GM11168 (cell line): Measurements from ENCODE around the gene FBL.
"Not testable (repeated sequence)": the region's sequence is repeated elsewhere in the genome, so short reads cannot be mapped to it uniquely, and the experiment has no call there.

ENCODE experiments used
- in situ Hi-C: fragments of 300-500 bp; cut with MboI; formaldehyde crosslinking; loops from one replicate; pipeline ENCODE4 v1.12.0; 2022; ENCODE audit warnings: low sequenced_read_pairs; ENCODE audit not compliant: unreplicated experiment

Gene FBL

DNA sequence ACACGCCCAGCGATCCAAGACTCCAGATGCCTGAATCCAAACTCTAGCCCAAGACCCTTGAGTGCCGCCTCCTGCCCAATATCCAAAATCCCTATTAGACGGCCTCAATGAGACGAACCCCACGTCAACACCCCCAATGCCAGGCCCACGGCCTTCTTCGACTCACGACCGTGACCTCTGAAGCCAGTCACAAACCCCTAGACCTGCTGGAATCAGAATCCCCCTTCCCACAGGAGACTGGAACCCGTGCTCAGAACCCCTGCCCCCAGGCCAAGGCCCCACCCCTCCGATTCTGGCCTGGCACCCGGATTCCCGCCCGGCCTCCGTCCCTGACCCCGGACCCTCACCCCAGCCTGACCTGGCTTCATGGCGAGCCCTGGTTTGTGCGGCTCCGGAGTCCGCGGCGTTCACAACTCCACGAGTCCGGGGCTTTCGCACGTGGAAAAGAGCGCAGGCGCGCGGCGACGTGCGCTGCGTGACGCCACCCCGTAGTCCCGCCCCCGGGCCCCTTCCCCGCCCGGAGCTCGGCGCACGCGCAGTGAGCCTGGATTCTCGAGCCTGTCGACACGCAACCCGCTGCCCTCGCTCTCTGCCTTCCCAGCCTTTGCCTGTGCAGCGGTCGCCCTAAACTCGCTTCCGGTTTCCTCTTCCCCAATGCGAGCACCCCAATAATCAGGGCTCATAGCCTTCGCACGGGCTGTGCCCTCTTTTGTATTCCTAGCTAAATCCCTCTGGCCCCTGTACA lies at the start of gene FBL:
TSS of gene FBL (minus strand) at position 447 of the 745 bp plus-strand sequence. CDS start at position 368, 79 bp downstream.
- in situ Hi-C loops = loop anchor here (10.0 kb wide), 1 partner anchor 51 kb away; no protein-coding TSS in a partner anchor

DNA sequence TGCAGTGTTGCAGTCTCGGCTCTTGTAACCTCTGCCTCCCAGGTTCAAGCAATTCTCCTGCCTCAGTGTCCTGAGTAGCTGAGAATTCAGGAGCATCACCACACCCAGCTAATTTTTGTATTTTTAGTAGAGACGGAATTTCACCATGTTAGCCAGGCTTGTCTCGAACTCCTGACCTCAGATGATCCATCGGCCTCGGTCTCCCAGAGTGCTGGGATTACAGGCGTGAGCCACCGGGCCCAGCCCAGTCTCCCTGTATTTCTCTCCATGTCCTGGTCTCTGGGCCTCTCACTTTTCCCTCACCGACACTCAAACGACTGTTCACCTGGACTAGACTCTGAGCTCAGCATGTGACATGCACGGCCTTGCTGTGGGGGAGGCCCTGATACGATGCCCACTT lies 48.9 kb upstream of the FBL start:
- in situ Hi-C loops = not testable (repeated sequence)

DNA sequence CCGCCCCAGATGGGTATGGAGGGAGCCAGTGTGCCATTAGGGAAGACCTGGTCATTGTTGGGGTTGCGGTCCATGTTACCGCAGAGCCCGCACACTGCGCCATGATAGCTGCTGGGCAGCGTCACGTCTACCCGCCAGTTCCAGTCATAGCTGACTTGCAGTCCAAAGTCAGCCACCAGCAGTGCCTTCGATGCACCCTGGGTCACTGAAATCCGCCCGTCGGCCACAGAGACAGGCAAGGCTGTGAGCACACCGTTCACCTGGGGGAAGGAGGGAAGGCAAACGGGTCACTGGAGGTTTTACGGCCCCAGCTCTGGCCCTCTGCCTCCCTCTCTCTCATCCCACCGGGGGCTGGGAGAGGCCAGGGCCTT lies 48.0 kb upstream of the FBL start:
- in situ Hi-C loops = not testable (repeated sequence)

DNA sequence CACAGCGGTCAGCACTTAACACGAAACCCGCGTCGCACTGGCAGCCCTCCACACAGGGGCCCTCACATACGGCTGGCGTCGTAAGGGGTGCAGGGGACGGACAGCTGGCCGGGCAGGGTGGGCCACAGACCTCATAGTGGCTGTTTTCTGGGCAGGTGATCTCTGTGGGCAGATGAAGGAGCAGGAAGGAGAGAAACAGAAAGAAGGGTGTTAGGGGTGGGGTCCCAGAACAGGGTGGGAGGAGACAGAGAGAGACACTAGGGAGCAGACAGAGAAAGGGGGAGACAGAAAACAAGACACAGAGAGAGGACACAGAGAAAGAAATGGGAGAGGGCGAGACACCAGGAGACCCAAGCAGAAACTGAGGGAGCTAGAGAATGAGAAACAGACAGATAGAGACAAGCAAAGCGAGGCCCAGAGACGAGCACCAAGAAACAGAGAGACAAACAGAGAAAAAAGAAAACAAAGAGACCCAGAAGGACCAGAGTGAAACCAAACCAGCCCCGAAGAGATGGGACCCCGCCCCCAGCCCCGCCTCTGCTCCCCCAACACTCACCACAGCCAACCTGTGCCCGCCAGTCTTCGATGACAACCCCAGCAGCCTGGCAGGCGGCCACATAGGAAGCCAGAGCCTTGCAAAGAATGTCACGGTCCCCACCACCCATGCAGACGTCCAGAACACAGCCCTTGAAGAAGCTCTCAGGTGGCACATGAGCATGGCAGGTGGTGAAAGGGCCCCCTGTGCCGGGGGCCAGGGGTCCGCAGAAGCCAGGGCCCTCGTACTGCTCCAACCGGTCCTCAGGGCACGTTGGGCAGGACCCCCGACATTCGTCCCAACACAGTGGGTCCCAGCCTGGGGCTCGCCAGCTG lies 47.4 kb upstream of the FBL start:
- in situ Hi-C loops = not testable (repeated sequence)

DNA sequence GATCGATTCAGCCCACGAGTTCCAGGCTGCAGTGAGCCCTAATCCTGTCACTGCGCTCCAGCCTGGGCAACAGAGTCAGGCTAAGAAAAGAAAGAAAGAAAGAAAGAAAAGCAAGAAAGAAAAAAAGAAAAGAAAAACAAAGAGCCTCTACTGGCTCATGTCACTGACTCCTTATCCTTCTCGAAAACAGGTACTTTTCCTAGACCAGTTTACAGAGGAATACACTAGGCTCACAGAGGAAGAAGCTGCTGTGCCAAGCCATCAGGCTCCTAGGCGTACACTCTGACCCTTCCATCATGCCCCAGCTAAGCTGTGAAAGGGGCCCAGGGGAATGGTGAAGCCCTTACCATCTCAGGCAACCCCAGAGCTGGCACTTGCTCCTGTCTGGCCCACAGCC lies 46.3 kb upstream of the FBL start:
- in situ Hi-C loops = not testable (repeated sequence)

DNA sequence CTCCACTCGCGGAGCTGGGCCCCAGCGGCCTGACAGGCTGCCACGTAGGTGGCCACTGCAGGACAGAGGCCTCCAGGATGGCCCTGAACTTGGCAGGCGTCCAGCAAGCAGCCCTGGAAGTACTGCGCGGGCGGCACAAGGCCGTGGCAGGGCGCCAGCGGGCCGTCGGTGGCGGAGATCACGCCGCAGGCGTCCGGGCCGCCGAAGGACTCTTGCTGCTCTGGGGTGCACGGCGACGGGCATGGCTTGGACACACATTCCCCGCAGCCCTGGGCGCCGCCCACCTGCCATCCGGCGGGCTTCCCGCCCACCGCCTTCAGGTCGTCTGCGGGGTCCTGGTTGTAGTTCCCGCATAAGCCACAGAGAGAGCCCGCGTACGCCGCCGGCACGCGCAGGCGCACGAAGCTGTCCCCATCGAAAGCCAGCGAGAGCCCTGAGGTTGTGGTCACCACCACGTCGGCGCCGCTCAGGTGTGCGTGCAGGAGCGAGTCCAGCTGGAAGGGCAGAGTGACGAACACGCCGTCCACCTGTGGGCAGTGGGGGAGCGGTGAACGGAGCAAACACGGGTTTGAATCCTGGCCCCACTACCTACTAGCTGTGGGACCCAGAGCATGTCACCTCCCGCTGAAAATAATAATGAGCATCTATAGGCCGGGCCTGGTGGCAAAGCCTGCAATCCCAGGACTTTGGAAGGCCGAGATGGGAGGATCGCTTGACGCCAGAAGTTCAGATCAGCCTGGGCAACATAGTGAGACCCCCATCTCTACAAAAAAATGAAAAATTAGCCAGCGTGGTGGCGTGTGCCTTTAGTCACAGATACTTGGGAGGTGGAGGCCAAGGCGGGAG lies 45.7 kb upstream of the FBL start:
- in situ Hi-C loops = not testable (repeated sequence)

DNA sequence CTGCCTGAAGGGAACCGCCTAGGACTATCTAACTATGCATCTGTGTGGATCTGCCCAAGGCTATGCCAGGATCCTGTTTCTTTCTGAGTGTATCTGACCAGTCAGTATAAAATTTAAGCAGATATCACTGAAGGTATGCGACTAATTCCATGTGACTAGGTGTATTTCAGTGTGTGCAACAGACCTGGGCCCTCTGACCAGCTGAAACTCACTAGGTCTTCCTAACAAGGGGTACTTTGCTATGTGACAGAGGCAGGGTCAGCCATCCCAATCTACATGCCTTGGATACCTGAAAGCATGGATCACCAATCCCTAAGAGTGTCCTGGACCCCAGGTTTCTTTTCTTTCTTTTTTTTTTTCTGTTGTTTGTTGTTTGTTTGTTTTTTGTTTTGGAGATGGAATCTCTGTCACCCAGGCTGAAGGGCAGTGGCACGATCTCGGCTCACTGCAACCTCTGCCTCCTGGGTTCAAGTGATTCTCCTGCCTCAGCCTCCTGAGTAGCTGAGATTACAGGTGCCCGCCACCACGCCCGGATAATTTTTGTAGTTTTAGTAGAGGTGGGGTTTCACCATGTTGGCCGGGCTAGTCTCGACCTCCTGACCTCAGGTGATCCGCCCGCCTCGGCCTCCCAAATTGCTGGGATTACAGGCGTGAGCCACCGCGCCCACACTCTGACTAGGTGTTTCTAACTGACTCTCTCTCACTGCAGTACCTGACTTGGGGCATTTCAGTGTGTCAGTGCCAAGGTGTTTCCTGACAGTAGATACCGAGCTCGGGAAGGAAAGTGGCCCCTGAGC lies 44.8 kb upstream of the FBL start:
- in situ Hi-C loops = no loop called here

DNA sequence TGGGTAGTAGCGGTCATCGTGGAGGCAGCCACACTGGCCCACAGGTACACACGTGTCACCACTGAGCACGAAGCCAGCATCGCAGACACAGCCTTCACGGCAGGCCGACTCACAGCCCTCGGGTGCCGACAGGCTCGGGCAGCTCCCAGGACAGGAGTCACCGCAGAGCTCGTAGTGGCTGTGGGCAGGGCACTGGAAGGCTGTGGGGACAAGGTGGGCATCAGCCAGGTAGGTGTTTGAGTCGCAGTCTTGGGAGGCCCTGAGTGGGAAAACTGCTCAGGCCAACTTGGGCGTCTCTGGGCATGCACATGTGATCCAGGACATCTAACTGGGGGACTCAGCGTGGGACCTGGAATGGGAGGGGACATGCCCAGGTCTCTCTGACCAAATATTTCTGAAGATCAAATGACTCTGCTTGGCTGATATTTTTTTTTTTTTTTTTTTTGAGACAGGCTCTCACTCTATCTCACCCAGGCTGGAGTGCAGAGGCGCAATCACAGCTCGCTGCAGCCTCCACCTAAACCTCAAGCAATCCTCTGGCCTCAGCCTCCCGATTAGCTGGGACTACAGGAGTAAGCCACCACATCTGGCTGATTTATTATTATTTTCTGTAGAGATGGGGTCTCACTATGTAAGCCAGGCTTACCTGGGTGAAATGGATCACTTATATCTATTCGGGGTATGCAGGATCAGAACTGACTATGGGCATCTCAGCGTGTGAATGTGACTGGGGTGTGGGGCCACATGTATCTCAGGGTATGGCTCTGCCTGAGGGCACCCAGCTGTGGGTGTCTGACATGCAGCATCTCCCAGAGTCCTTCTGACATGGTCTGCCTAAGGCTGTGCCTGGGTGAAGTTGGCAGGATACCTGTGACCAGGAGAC lies 43.9 kb upstream of the FBL start:
- in situ Hi-C loops = not testable (repeated sequence)

DNA sequence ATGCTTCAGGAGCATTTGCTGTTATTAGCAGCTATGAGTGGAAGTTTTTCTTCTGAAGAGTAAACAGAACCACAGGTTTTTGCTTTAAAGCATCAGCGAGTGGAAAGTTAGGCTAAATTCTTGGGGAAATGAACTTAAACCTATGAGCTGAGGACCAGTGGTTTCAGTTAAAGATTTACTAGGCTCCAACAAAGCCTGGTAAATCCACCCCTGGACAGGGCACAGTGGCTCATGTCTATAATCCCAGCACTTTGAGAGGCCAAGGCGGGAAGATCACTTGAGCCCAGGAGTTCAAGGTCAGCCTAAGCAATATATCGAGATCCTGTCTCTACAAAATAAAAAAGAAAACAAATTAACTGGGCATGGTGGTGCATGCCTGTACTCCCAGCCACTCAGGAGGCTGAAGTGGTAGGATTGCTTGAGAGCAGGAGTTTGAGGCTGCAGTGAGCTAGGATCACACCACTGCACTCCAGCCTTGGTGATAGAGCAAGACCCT lies 41.3 kb upstream of the FBL start:
- in situ Hi-C loops = not testable (repeated sequence)

DNA sequence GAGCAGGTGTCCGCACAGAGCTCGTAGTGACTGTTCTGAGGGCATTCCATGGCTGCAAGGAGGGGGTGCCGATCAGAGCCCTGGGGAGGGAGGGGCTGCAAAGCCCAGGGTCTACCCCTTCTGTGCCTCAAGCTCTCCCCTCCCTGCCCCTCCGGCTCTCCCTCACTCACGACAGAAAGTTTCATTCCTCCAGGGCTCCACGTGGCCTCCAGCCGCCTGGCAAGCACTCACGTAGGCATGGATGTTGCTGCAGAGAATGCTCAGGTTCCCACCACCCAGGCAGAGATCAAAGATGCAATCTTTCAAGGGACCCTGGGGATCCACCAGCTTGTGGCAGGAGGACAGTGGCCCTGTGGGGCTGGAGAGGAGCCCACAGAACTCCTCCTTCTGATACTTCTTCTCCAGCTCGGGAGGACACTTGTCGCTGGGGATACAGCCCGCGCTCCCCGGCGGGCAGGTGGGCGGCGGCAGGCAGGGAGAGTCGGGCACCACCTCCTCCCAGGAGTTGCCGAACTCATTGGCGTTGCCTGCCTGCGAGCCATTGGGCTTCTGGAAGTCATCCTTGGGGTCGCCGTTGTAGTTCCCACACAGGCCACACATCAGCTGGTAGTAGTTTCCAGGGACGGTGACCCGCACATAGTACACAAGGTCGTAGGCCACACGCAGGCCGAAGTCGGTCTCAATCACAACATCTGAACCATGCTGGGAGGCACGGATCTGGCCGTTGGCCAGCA lies 39.8 kb upstream of the FBL start:
- in situ Hi-C loops = not testable (repeated sequence)

DNA sequence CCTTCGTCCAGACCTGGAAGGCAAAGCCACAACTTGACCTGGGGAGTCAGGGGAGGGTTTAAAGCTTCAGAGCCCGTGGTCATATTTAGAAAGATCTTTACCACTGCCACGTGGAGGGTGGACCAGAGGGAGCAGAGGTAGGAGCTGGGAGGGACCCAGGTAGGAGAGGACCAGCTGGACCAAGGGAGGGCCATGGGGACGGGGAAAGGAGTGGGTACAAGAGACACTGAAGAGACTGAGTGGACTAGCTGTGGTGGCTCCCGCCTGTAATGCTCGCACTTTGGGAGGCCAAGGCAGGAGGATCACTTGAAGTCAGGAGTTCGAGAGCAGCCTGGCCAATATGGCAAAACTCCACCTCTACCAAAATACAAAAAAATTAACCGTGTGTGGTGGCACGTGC lies 38.5 kb upstream of the FBL start:
- in situ Hi-C loops = not testable (repeated sequence)

DNA sequence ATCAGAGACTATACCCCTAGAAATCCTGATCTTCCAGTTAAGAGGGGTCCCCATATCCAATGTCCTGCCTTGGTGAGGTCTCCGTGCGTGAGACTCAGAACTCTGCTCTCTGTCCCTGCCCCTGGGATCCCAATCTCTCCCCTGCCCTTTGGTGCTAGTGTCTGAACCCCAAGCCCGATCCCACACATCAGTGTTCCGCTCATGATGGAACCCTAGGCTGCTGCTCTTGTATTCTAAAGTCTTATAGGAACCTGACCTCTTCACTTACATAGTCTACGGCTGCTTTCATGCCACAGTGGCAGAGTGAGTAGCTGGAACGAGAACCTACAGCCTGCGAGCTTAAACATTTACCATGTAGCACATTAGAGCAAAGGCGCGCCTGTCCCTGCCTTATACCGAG lies 36.5 kb upstream of the FBL start:
- in situ Hi-C loops = not testable (repeated sequence)

DNA sequence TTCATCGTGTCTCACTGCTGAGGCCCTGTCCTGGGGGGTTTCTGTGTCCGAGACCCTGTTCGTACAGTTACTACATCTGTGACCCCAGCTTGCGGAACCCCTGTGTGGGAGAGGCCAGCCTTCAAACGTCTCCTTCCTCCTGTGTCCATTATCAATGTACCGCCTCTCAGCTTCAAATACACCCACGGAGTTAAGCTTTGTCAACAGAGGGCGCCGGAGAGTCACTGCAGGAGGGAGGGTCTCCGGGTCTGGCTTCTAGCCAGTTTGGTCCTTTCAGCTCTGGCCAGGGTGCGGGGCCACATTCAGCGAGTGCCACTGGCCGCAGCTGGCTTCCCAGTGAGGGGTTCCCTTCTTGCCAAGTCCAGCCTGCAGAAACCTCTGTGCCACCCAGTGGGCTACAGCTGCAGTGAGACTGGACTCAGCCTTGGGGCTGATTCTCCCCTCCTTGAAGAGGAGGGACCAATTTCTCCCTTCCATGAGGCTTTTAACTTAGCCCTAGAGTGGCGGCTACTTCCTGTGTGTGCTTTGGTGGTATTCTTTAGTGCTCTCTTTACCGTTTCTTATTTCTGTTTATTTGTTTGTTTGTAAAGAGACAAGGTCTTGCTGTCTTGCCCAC lies 35.4 kb upstream of the FBL start:
- in situ Hi-C loops = not testable (repeated sequence)

DNA sequence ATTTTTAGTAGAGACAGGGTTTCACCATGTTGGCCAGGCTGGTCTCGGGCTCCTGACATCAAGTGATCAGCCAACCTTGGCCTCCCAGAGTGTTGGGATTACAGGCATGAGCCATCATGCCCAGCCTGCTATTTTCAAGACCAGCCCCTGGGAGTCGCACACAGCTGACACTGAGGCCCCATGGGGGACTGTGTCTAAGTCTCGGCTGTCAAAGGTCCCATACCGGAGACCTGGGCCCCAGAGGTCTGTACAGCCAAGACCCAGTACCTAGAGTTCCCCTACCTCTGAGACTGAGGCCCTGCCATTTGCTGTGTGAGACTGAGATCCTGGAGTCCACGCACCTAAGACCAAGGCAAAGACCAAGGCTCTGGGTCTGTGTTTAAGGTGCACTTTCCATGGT lies 34.1 kb upstream of the FBL start:
- in situ Hi-C loops = not testable (repeated sequence)

DNA sequence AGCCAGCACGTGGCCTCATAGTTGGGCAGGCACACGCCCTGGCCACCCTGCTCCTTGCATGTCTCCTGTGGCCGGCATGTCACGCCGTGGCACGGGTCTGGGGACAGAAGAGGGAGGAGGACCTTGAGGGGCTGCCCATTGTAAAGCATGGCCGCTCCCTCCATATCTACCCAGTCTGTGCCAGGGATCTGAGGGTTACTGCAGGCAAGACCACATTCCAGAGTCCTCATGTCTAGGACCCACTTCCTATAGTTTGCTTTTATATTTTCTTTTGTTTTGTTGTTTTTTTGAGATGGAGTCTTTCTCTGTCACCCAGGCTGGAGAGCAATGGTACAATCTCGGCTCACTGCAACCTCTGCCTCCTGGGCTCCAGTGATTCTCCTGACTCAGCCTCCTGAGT lies 33.6 kb upstream of the FBL start:
- in situ Hi-C loops = not testable (repeated sequence)

DNA sequence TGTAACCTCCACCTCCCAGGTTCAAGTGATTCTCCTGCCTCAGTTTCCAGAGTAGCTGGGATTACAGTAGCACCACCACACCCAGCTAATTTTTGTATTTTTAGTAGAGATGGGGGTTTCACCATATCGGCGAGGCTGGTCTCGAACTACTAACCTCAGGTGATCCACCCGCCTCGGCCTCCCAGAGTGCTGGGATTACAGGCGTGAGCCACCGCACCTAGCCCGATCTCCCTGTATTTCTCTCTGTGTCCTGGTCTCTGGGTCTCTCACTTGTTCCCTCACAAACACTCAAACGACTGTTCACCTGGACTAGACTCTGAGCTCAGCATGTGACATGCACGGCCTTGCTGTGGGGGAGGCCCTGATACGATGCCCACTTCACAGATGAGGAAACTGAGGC lies 32.7 kb upstream of the FBL start:
- in situ Hi-C loops = not testable (repeated sequence)

DNA sequence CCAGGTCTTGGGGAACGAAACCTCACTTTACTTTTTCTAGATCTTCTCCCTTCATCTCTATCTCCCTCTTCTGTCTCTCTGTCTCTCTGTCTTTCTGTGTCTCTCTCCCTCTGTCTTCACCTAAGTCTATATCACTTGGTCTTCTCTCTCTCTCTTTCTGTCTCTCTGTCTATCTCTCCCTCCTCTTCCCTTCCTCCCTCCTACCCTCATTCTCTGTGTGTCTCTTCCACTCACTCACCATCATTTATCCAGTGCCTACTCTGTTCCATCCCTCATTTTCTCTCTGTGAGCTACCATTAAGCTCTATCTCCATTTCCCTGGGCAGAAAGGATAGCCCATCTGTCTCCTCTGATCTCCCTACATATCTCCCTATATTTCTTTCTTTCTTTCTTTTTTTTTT lies 32.2 kb upstream of the FBL start:
- in situ Hi-C loops = no loop called here

DNA sequence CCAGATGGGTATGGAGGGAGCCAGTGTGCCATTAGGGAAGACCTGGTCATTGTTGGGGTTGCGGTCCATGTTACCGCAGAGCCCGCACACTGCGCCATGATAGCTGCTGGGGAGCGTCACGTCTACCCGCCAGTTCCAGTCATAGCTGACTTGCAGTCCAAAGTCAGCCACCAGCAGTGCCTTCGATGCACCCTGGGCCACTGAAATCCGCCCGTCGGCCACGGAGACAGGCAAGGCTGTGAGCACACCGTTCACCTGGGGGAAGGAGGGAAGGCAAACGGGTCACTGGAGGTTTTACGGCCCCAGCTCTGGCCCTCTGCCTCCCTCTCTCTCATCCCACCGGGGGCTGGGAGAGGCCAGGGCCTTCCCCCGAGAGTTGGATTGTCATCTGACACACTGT lies 31.8 kb upstream of the FBL start:
- in situ Hi-C loops = not testable (repeated sequence)
